Neural progenitor cell (in vitro differentiated cells): ENCODE measurements around the gene ACSM3.

Experiments used
- CTCF ChIP-seq: fragments of 200-600 bp; sonication (generic); IDR thresholded peaks from 2 replicates; pipeline ENCODE4 v1.5.1; 2017; ENCODE audit warnings: antibody characterized with exemption, mild to moderate bottlenecking
- EZH2 ChIP-seq: fragments of 200-600 bp; sonication (generic); IDR thresholded peaks from 2 replicates; pipeline ENCODE4 v1.6.1; 2017; ENCODE audit warnings: antibody characterized with exemption, mild to moderate bottlenecking, moderate library complexity

GRCh38 chr16:20765732-20766131, 1.9 kb downstream of the ACSM3 start:
- TF ChIP-seq EZH2: no peak
- TF ChIP-seq CTCF: no peak
